Glutamatergic neuron (in vitro differentiated cells): ENCODE results near the gene HMG20A. TPM values are rescaled to one million over a fixed set of nuclear protein-coding genes. Genes with fewer than 3 reads are reported as not detected.

Experiments used
- DNase-seq: peaks from one replicate; pipeline ENCODE4 v3.0.0; 2022
- H3K27ac Mint-ChIP-seq: one replicate; pipeline ENCODE4 v1.8.0; 2020; ENCODE audit warnings: mild to moderate bottlenecking, mixed read lengths, inconsistent platforms; ENCODE audit not compliant: unreplicated experiment
- H3K27me3 Mint-ChIP-seq: one replicate; pipeline ENCODE4 v1.8.0; 2020; ENCODE audit warnings: mild to moderate bottlenecking, moderate library complexity, mixed read lengths, inconsistent platforms; ENCODE audit not compliant: unreplicated experiment
- H3K36me3 Mint-ChIP-seq: one replicate; pipeline ENCODE4 v1.8.0; 2020; ENCODE audit warnings: mild to moderate bottlenecking, mixed read lengths, inconsistent platforms; ENCODE audit not compliant: unreplicated experiment
- H3K4me1 Mint-ChIP-seq: one replicate; pipeline ENCODE4 v1.8.0; 2020; ENCODE audit warnings: mild to moderate bottlenecking, low read depth, mixed read lengths, inconsistent platforms; ENCODE audit not compliant: unreplicated experiment
- H3K4me3 Mint-ChIP-seq: one replicate; pipeline ENCODE4 v1.8.0; 2020; ENCODE audit warnings: mild to moderate bottlenecking, mixed read lengths, inconsistent platforms; ENCODE audit not compliant: unreplicated experiment
- H3K9me3 Mint-ChIP-seq: one replicate; pipeline ENCODE4 v1.8.0; 2020; ENCODE audit warnings: mild to moderate bottlenecking, moderate library complexity, mixed read lengths, inconsistent platforms; ENCODE audit not compliant: unreplicated experiment
- total RNA-seq: library from RNA; stranded (reverse); fragmentation: NEBNext Ultra II Directional; extraction: Animal tissue kit (Norgen Biotek cat#: 25700); gene quantifications from one replicate; pipeline ENCODE4 v1.2.1, GENCODE V29; 2021; ENCODE audit not compliant: unreplicated experiment
- TF ChIP-seq, protein P1 (sequence below): fragments of 200-600 bp; sonication (generic); IDR thresholded peaks from one replicate; pipeline ENCODE4 v1.5.0; 2021; ENCODE audit not compliant: partially characterized antibody, unreplicated experiment

The HMG20A gene
- total RNA-seq, 1 donor from 2014 or later: 62.1 TPM

DNA sequence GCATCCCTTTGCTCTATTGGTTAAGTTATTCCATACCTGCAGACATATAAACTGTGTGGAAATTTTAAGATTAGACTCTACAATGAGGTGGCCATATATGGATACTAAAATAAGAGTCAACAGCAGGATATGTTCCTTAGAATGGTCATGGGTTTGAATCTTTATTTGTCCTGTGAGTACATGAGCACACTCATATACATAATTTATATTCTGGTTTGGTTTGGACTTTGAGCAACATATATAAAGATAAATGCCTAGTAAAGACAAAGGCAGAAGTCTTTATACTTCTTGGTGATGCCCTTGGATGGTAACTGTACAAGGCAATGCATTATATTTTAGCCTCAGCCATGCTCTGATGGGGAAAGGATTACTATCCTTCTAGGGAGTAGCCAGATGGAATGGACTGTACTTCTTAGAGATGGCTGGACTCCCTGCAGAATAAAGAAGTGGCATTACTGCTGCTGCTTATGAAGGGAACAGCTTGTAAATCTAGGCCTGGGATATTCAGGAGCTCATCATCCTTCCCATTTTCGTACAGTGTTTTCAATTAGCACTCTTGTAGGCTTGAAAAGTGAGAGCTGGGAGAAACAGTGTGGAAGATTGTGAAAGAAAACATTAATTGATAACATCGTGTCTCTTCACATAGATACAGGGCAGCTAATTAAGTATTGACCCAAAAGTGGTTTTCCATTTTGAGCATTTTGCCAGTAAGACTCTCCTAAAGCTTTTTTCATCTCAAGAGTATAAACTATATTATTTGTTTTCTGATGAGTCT, 60.4 kb downstream of the HMG20A start:
- H3K4me3 Mint-ChIP-seq: no peak overlapping the region
- peaks cover 33% of the 10 kb centered on the region for H3K4me1 Mint-ChIP-seq
- no peaks in the 10 kb centered on the region for H3K36me3 Mint-ChIP-seq
- H3K27ac Mint-ChIP-seq: peak overlapping the region; percentile 83
- no peak for DNase-seq
- TF ChIP-seq, protein P1, sequence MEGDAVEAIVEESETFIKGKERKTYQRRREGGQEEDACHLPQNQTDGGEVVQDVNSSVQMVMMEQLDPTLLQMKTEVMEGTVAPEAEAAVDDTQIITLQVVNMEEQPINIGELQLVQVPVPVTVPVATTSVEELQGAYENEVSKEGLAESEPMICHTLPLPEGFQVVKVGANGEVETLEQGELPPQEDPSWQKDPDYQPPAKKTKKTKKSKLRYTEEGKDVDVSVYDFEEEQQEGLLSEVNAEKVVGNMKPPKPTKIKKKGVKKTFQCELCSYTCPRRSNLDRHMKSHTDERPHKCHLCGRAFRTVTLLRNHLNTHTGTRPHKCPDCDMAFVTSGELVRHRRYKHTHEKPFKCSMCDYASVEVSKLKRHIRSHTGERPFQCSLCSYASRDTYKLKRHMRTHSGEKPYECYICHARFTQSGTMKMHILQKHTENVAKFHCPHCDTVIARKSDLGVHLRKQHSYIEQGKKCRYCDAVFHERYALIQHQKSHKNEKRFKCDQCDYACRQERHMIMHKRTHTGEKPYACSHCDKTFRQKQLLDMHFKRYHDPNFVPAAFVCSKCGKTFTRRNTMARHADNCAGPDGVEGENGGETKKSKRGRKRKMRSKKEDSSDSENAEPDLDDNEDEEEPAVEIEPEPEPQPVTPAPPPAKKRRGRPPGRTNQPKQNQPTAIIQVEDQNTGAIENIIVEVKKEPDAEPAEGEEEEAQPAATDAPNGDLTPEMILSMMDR: no peak
- H3K27me3 Mint-ChIP-seq: peaks cover 4% of the 10 kb centered on the region
- H3K9me3 Mint-ChIP-seq: no peaks in the 10 kb centered on the region

DNA sequence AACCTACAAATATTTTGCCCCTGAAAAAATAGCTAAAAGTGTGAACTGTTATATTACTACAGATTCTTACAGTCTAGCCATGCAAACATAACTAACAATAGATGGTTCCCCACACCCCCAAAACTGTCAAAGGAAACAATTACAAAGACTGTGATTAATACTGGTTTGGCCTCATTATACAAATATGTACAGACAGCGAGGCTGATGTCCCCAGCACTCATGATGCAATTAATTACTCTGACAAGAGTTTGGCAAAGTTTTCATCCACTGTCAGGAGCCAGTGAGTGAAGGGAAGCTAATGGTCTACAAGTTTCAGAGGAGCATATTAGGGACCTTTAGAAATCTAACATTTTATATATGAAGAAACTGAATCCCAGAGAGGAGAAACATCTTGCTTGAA, 61.0 kb downstream of the HMG20A start:
- Mint-ChIP-seq H3K4me1 (peaks cover 33% of the 10 kb centered on the region), H3K36me3 (no peaks in the 10 kb centered on the region), H3K27ac (no peak overlapping the region), H3K27me3 (peaks cover 4% of the 10 kb centered on the region), H3K9me3 (no peaks in the 10 kb centered on the region), H3K4me3 (no peak overlapping the region)
- TF ChIP-seq, protein P1: no peak
- DNase-seq: no peak

DNA sequence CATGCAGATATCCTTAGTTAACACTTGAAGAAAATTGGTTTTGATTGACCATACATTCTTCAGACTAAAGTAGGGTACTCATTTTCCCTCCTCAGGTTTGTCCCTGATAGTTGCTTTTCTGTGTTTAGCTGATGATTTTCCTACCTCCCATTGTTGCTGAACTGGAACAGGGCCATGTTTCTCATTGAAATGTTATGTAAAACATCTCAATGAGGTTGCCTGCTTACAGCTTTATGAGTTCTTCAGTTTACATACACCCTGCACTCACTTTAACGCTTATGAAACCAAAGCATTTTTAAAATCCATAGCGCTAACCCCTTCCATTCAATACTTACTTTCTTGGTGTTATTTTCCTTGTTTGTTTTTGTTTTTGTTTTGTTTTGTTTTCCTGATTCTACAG, 61.9 kb downstream of the HMG20A start:
- H3K27me3 Mint-ChIP-seq: peaks cover 4% of the 10 kb centered on the region
- H3K36me3 Mint-ChIP-seq: no peaks in the 10 kb centered on the region
- TF ChIP-seq, protein P1: no peak
- no peak for DNase-seq
- H3K9me3 Mint-ChIP-seq: no peaks in the 10 kb centered on the region
- peaks cover 33% of the 10 kb centered on the region for H3K4me1 Mint-ChIP-seq
- H3K27ac Mint-ChIP-seq: no peak overlapping the region
- no peak overlapping the region for H3K4me3 Mint-ChIP-seq

DNA sequence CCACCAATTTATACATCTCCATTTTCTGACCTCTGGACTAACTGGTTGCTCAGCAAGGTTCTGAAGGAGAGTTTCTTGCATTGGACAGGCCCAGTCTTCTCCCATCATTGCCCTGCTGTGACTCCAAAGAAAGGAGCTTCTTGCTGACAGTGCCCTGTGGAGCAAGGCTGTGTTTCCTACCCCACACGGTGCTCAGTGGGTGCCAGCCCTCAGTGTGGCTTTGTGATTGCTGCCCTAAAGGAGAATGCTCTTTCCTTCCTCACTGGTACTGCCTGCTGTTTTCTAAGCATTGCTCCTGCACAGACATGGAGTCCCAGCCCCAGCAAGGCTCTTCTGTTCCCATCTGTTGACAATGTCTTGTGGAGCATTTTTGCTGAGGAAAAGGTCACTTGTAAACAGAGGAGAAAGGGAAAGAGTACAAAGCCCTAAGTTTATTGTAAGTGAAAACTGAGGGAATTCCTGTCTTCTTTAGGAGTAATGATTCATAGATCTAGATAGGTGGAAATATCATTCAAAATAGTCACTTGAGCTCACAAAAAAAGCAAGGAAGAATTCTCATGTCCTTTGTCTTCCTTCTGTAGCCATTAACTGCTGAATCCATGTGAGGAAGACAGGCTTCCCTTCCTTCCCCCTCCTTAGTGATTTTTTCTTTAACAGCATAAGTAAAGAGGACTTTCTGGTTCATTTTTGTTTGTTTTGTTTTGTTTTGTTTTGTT, 62.9 kb downstream of the HMG20A start:
- Mint-ChIP-seq H3K4me3 (no peak overlapping the region), H3K36me3 (no peaks in the 10 kb centered on the region), H3K9me3 (no peaks in the 10 kb centered on the region), H3K4me1 (peaks cover 29% of the 10 kb centered on the region), H3K27me3 (peaks cover 3% of the 10 kb centered on the region), H3K27ac (peak overlapping the region; percentile 44)
- DNase-seq: no peak
- TF ChIP-seq, protein P1: no peak

DNA sequence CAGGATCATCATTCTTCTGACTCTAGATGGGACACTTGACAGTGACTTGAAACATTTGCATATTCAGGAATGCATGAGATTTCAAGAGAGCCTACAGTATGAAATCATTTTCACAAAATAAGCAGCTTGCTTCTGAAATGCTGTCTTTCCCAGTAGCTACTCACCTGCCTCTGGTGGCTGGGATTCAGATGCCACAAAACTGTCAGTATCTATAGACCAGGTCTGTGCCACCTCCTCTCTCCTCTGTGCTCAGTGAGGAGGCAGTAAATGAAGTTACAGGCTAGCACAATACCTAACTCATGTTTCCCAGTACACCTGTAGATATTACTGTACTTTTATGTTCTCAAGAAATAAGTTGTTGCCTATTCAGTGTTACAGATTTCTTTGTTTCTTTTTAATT, 64.3 kb downstream of the HMG20A start:
- Mint-ChIP-seq H3K4me3 (no peak overlapping the region), H3K36me3 (no peaks in the 10 kb centered on the region), H3K27me3 (peaks cover 3% of the 10 kb centered on the region), H3K4me1 (peaks cover 27% of the 10 kb centered on the region), H3K9me3 (no peaks in the 10 kb centered on the region), H3K27ac (no peak overlapping the region)
- DNase-seq: no peak
- TF ChIP-seq, protein P1: no peak
